Testis (tissue), 3 donors: ENCODE results near the gene PTMA. TPM values are rescaled to one million over a fixed set of nuclear protein-coding genes. Genes with fewer than 3 reads are reported as not detected.

ENCODE experiments used
- DNase-seq: peaks from one replicate; pipeline ENCODE4 v3.0.0-alpha.2; 2019
- H3K27ac ChIP-seq, 2 donors: fragments of 200-600 bp; sonication (generic); one replicate each; pipeline ENCODE4 v1.5.1; 2019
- H3K27me3 ChIP-seq: fragments of 200-600 bp; sonication (generic); one replicate; pipeline ENCODE4 v1.5.1; 2019
- H3K36me3 ChIP-seq: fragments of 200-600 bp; sonication (generic); one replicate; pipeline ENCODE4 v1.5.1; 2017; ENCODE audit warnings: low read depth; ENCODE audit errors: missing control alignments
- H3K4me1 ChIP-seq: fragments of 200-600 bp; sonication (generic); one replicate; pipeline ENCODE4 v1.5.1; 2019
- H3K4me3 ChIP-seq, 2 donors: fragments of 200-600 bp; sonication (generic); one replicate each; pipeline ENCODE4 v1.5.1; 2017 to 2019
- H3K9me3 ChIP-seq: fragments of 200-600 bp; sonication (generic); one replicate; pipeline ENCODE4 v1.5.1; 2017
- POLR2A ChIP-seq: fragments of 450-650 bp; IDR thresholded peaks from one replicate; pipeline ENCODE4 v1.6.1; 2017; ENCODE audit warnings: antibody characterized with exemption, mild to moderate bottlenecking, moderate library complexity
- WGBS, 2 donors: methylation state at CpG; one replicate each; pipeline ENCODE4 v1.1.5; 2018; 5-methylcytosine and 5-hydroxymethylcytosine counted together
- intact Hi-C: fragments of 100-400 bp; cut with DNase I; formaldehyde crosslinking; loops from one replicate; pipeline ENCODE4 v1.15.1; 2023; ENCODE audit warnings: low total_unique reads
- polyA plus RNA-seq: library from polyadenylated mRNA; stranded (reverse); fragments of 350-450 nt; fragmentation: Illumina TruSeq; extraction: RNeasy Lipid Tissue Mini Kit (QIAGEN cat#74804); gene quantifications from one replicate; pipeline ENCODE4 v1.2.3, GENCODE V29; 2014; ENCODE audit warnings: low read depth, low replicate concordance; ENCODE audit not compliant: insufficient read depth
- total RNA-seq, 2 donors: library from RNA; depleted of rRNA; stranded (reverse); fragments of >200 nt; gene quantifications; one replicate each; pipeline ENCODE4 v1.2.3, GENCODE V29; 2016
- TF ChIP-seq, protein P1 (sequence below), 3 experiments: fragments of 450-650 bp in 2 of 3; fragments of 200-600 bp in 1 of 3; sonication (generic) in 1 of 3; IDR thresholded peaks; one replicate each; pipeline ENCODE4 v1.5.1; 2016 to 2019; ENCODE audit warnings: antibody characterized with exemption in 3 of 3, mild to moderate bottlenecking in 2 of 3, moderate library complexity in 1 of 3

PTMA gene
- total and polyA plus RNA-seq, 3 donors from 2014 or later = 278 to 583 (median 311) TPM

- 66 to 87% methylated on average over 6 to 11 of the region's 11 CpGs for WGBS, 2 donors
- H3K27me3 ChIP-seq = no peaks in the 10 kb centered on the region
- no peaks in the 10 kb centered on the region for H3K9me3 ChIP-seq
- DNase-seq = no peak
- no peak overlapping the region for H3K27ac ChIP-seq
- intact Hi-C loops = no loop called here
- H3K4me3 ChIP-seq = no peak overlapping the region
- peaks cover 16% of the 10 kb centered on the region for H3K4me1 ChIP-seq
- no peaks in the 10 kb centered on the region for H3K36me3 ChIP-seq
- TF ChIP-seq POLR2A = no peak
- TF ChIP-seq, protein P1, sequence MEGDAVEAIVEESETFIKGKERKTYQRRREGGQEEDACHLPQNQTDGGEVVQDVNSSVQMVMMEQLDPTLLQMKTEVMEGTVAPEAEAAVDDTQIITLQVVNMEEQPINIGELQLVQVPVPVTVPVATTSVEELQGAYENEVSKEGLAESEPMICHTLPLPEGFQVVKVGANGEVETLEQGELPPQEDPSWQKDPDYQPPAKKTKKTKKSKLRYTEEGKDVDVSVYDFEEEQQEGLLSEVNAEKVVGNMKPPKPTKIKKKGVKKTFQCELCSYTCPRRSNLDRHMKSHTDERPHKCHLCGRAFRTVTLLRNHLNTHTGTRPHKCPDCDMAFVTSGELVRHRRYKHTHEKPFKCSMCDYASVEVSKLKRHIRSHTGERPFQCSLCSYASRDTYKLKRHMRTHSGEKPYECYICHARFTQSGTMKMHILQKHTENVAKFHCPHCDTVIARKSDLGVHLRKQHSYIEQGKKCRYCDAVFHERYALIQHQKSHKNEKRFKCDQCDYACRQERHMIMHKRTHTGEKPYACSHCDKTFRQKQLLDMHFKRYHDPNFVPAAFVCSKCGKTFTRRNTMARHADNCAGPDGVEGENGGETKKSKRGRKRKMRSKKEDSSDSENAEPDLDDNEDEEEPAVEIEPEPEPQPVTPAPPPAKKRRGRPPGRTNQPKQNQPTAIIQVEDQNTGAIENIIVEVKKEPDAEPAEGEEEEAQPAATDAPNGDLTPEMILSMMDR (IDR thresholded peaks at IDR 0.05) = no peak
Measured at GRCh38 chr2:231716666-231717280, 8.4 kb downstream of the PTMA start.

- Histone ChIP-seq H3K27me3 (no peaks in the 10 kb centered on the region), H3K4me3 (peak overlapping the region in 1 of 2 donors; percentile 41), H3K27ac (no peak overlapping the region), H3K36me3 (no peaks in the 10 kb centered on the region), H3K9me3 (no peaks in the 10 kb centered on the region), H3K4me1 (peaks cover 10% of the 10 kb centered on the region)
- peak; percentile 76 for DNase-seq
- 62 to 76% methylated on average over 13 of the region's 13 CpGs for WGBS, 2 donors
- TF ChIP-seq POLR2A = no peak
- TF ChIP-seq, protein P1 (IDR thresholded peaks at IDR 0.05) = no peak
- intact Hi-C loops = no loop called here
Measured at GRCh38 chr2:231717281-231718171, 9.2 kb downstream of the PTMA start.

DNA sequence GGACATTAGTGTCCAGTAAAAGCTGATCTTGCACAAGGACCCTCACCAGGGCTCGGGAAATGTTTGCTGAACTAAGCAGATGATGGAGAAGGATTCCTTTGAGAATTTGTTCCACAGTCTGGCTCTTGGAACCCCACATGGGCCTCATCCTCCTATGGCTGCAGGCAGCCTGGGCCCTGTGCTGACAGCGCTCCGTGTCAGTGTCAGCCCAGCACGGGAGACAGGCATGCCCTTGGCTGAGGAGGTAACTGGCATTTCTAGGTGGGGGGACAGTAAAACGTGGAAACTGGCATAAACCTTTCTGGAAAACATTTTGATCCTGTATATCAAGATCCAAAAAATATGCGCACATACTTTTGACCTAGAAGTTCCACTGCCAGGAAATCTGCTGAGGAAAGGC lies 10.5 kb downstream of the PTMA start:
- no peaks in the 10 kb centered on the region for H3K36me3 ChIP-seq
- H3K4me1 ChIP-seq = peaks cover 5% of the 10 kb centered on the region
- no peak overlapping the region for H3K4me3 ChIP-seq

GRCh38 chr2:231720292-231720986 lies 12.1 kb downstream of the PTMA start:
- Histone ChIP-seq H3K27me3 (no peaks in the 10 kb centered on the region), H3K27ac (no peak overlapping the region), H3K4me3 (no peak overlapping the region), H3K4me1 (no peaks in the 10 kb centered on the region), H3K9me3 (no peaks in the 10 kb centered on the region), H3K36me3 (no peaks in the 10 kb centered on the region)
- no peak for TF ChIP-seq POLR2A
- TF ChIP-seq, protein P1 (IDR thresholded peaks at IDR 0.05) = no peak
- WGBS, 2 donors = 84 to 85% methylated on average over 7 of the region's 7 CpGs
- intact Hi-C loops = no loop called here
- DNase-seq = no peak

More for the DNA sequence above, 10.5 kb downstream of the PTMA start:
- Histone ChIP-seq H3K9me3 (no peaks in the 10 kb centered on the region), H3K27ac (no peak overlapping the region), H3K27me3 (no peaks in the 10 kb centered on the region)
- 60 to 69% methylated on average over 6 of the region's 6 CpGs for WGBS, 2 donors
- DNase-seq = no peak
- TF ChIP-seq, protein P1 (IDR thresholded peaks at IDR 0.05) = no peak
- no peak for TF ChIP-seq POLR2A
- intact Hi-C loops = no loop called here
